Measurements from ENCODE around the gene LRRC3.

GRCh38 chr21:44454747-44455523 is at the start of gene LRRC3:
- TF ChIP-seq CTCF (IDR thresholded peaks at IDR 0.05; ENCODE audit: low read depth, low read length) (no peak), POLR2A (IDR thresholded peaks at IDR 0.05; ENCODE audit: extremely low read depth, insufficient read length) (no peak), MAX (IDR thresholded peaks at IDR 0.05; ENCODE audit: low read depth, low read length) (no peak), MYC (IDR thresholded peaks at IDR 0.05; ENCODE audit: low read depth, low read length) (no peak)
